Panc1 (cell line): ENCODE results near the gene MIER2. TPM values are rescaled to one million over a fixed set of nuclear protein-coding genes. Genes with fewer than 3 reads are reported as not detected.

ENCODE experiments used
- ATAC-seq: fragments of 200-7000 bp; cut with Tn5 transposase; 2 replicates; pipeline ENCODE4 v1.9.1; 2020; ENCODE audit warnings: mild to moderate bottlenecking, moderate library complexity
- BruUV-seq: library from RNA; stranded (reverse); fragments of 400-500 nt; replicated peaks from 2 replicates; lab custom pipeline; 2021; lab: Mats Ljungman, UMichigan
- CTCF ChIA-PET: fragments of 300-600 bp; sonication (Branson Sonifier 250); formaldehyde crosslinking; loops from one replicate; lab custom pipeline; 2022; ENCODE audit warnings: antibody characterized with exemption; lab: Charles Lee
- POLR2A ChIA-PET: fragments of 300-600 bp; sonication (Branson Sonifier 250); formaldehyde crosslinking; loops from one replicate; lab custom pipeline; 2022; ENCODE audit warnings: antibody characterized with exemption; lab: Charles Lee
- DNase-seq: peaks from one replicate; pipeline ENCODE4 v3.0.0-alpha.2; 2010; ENCODE audit warnings: low read depth, low spot score
- H3K27ac ChIP-seq: 2 replicates; pipeline ENCODE4 v1.5.1; 2011; ENCODE audit warnings: mild to moderate bottlenecking, low read length, inconsistent platforms
- H3K27me3 ChIP-seq: fragments of 200-500 bp; sonication (Bioruptor generic); 2 replicates; pipeline ENCODE4 v1.6.0; 2014; ENCODE audit warnings: low read length, inconsistent platforms; ENCODE audit not compliant: control insufficient read depth, insufficient read depth
- H3K36me3 ChIP-seq: fragments of 200-500 bp; sonication (Bioruptor generic); 2 replicates; pipeline ENCODE4 v1.5.1; 2014; ENCODE audit warnings: inconsistent platforms, mild to moderate bottlenecking, low read length, moderate library complexity; ENCODE audit not compliant: control insufficient read depth, insufficient read depth
- H3K4me1 ChIP-seq: 2 replicates; pipeline ENCODE4 v1.5.1; 2011; ENCODE audit warnings: inconsistent platforms, mild to moderate bottlenecking, low read length, moderate library complexity; ENCODE audit not compliant: control insufficient read depth, insufficient read depth
- H3K4me3 ChIP-seq, 2 experiments: 2 replicates each; pipeline ENCODE4 v1.5.1; 2011 to 2012; ENCODE audit warnings: low read depth in 2 of 2, low read length in 2 of 2, mild to moderate bottlenecking in 2 of 2, inconsistent platforms in 1 of 2, moderate library complexity in 1 of 2
- H3K9me3 ChIP-seq: fragments of 200-500 bp; sonication (Bioruptor generic); 2 replicates; pipeline ENCODE4 v1.5.1; 2014; ENCODE audit warnings: low read depth, mild to moderate bottlenecking, inconsistent platforms, low read length, moderate library complexity; ENCODE audit not compliant: control insufficient read depth, insufficient read depth
- CTCF ChIP-seq: fragments of 450-650 bp; IDR thresholded peaks from 2 replicates; pipeline ENCODE4 v1.5.1; 2017; ENCODE audit warnings: mild to moderate bottlenecking
- POLR2AphosphoS5 ChIP-seq: IDR thresholded peaks from 2 replicates; pipeline ENCODE4 v1.6.1; 2012; ENCODE audit warnings: mild to moderate bottlenecking, low read depth, low read length, moderate library complexity
- REST ChIP-seq, 2 experiments: IDR thresholded peaks; 2 replicates each; pipeline ENCODE4 v1.6.1; 2011 to 2012; ENCODE audit warnings: low read depth in 2 of 2, control low read depth in 1 of 2, low read length in 1 of 2, mild to moderate bottlenecking in 1 of 2, moderate library complexity in 1 of 2; ENCODE audit not compliant: insufficient read depth in 1 of 2
- SIN3A ChIP-seq: IDR thresholded peaks from 2 replicates; pipeline ENCODE4 v1.6.1; 2012; ENCODE audit warnings: low read depth, mild to moderate bottlenecking, low read length, moderate library complexity, borderline replicate concordance; ENCODE audit not compliant: insufficient read depth
- TCF7L2 ChIP-seq: IDR thresholded peaks from 2 replicates; pipeline ENCODE4 v1.6.1; 2011; ENCODE audit warnings: mild to moderate bottlenecking, low read depth, low read length, inconsistent platforms
- in situ Hi-C: cut with HindIII; loops from 2 replicates; pipeline ENCODE4 v1.10.0; 2016; ENCODE audit warnings: low sequenced_read_pairs, low pct_unique_long_range_greater_than_20kb
- intact Hi-C: fragments of 100-400 bp; cut with micrococcal nuclease; formaldehyde crosslinking; loops from one replicate; pipeline ENCODE4 v1.10.0; 2022; ENCODE audit not compliant: unreplicated experiment
- total RNA-seq: library from RNA; stranded (reverse); gene quantifications from one replicate; pipeline ENCODE4 v1.2.1, GENCODE V29; 2021; ENCODE audit not compliant: unreplicated experiment

MIER2 gene
- total RNA-seq, 1 experiment from 2014 or later, result 32.1 TPM

GRCh38 chr19:391726-392374 lies 47.3 kb upstream of the MIER2 start:
- CTCF ChIA-PET, result no interaction called here
- H3K36me3 ChIP-seq, result no peaks in the 10 kb centered on the region
- H3K4me1 ChIP-seq, result no peaks in the 10 kb centered on the region
- intact Hi-C loops, result no loop called here
- no peak for DNase-seq
- no peak overlapping the region for H3K4me3 ChIP-seq
- no peak overlapping the region for H3K27ac ChIP-seq
- in situ Hi-C loops, result no loop called here
- no peaks in the 10 kb centered on the region for H3K9me3 ChIP-seq
- TF ChIP-seq REST (IDR thresholded peaks at IDR 0.05; ENCODE audit: insufficient read depth in 1 of 2, low read depth in 2 of 2, low read length in 1 of 2) (no peak), SIN3A (no peak), CTCF (no peak), POLR2AphosphoS5 (no peak), TCF7L2 (no peak)
- no TSS peak for BruUV-seq
- ATAC-seq, result no peak
- H3K27me3 ChIP-seq, result no peaks in the 10 kb centered on the region
- POLR2A ChIA-PET, result no interaction called here

GRCh38 chr19:391207-391557 lies 46.6 kb upstream of the MIER2 start:
- Histone ChIP-seq H3K36me3 (no peaks in the 10 kb centered on the region), H3K27me3 (no peaks in the 10 kb centered on the region), H3K4me3 (no peak overlapping the region), H3K4me1 (no peaks in the 10 kb centered on the region), H3K27ac (no peak overlapping the region), H3K9me3 (no peaks in the 10 kb centered on the region)
- no peak for TF ChIP-seq CTCF
- no peak for TF ChIP-seq REST (IDR thresholded peaks at IDR 0.05; ENCODE audit: insufficient read depth in 1 of 2, low read depth in 2 of 2, low read length in 1 of 2)
- TF ChIP-seq TCF7L2, result no peak
- TF ChIP-seq POLR2AphosphoS5, result no peak
- TF ChIP-seq SIN3A, result no peak
- ChIA-PET POLR2A (no interaction called here), CTCF (no interaction called here)
- intact Hi-C loops (no loop called here), in situ Hi-C loops (no loop called here)
- no TSS peak for BruUV-seq
- DNase-seq, result no peak
- no peak for ATAC-seq
